ENCODE measurements around the gene FHAD1.

- TF ChIP-seq CTCF (IDR thresholded peaks at IDR 0.05) (no peak), POLR2A (IDR thresholded peaks at IDR 0.05) (no peak)
These were observed 13.3 kb upstream of the FHAD1 start for GRCh38 chr1:15233689-15234088.

Data from right lobe of liver (tissue), 4 donors.